Measurements from ENCODE around the gene QRICH2.
"Not testable (repeated sequence)": the region's sequence is repeated elsewhere in the genome, so short reads cannot be mapped to it uniquely, and the experiment has no call there.

QRICH2 gene

DNA sequence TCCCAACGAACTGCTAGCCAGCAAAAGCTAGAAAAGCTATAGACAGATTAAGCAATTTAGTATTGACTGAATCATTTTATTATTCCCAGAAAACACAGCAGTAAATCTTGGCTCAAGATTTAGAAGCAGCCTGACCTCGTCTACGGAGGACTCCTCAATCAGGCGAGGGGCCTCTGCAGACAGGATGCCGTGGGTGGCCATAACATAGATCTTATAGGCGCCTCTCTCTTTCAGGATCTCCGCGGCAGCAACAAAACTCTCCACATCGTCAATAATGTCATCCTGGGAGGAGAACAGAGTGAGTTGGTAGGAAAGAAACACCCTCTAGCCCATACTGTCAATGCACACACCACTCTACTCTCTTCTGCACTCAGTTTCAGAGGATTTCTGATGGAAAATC, 4.7 kb upstream of the QRICH2 start:
- H3K27ac Mint-ChIP-seq (ENCODE audit: low read depth) = no peak overlapping the region
- no peaks in the 10 kb centered on the region for H3K9me3 Mint-ChIP-seq
- ATAC-seq (replicated peaks; ENCODE audit: extremely low read depth, poor library complexity, severe bottlenecking) (no peak), DNase-seq (ENCODE audit: low spot score in 2 of 2) (no peak)
- peaks cover 25% of the 10 kb centered on the region for H3K36me3 Mint-ChIP-seq (ENCODE audit: insufficient read depth)
- H3K27me3 Mint-ChIP-seq = no peaks in the 10 kb centered on the region
- no peaks in the 10 kb centered on the region for H3K4me1 Mint-ChIP-seq
- no peak overlapping the region for H3K4me3 Mint-ChIP-seq

DNA sequence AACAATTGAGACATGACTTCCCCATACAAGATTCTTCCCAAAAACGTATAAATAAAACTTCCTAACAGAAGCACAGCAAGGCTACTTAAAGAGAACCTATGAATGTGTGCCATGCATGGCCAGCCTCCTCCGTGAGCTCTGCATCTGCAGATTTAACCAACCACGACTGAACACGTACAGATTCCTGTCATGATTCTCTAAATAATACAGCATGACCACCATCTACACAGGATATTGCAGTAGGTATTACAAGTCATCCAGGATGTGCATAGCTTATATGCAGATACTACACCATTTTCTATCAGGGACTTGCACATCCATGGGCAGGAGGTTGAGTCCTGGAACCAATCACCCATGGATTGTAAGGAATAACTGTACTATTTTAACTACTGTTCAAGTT, 1.4 kb upstream of the QRICH2 start:
- ATAC-seq (replicated peaks; ENCODE audit: extremely low read depth, poor library complexity, severe bottlenecking) (no peak), DNase-seq (ENCODE audit: low spot score in 2 of 2) (no peak)
- no peaks in the 10 kb centered on the region for H3K9me3 Mint-ChIP-seq
- no peak overlapping the region for H3K4me3 Mint-ChIP-seq
- no peaks in the 10 kb centered on the region for H3K4me1 Mint-ChIP-seq
- H3K27me3 Mint-ChIP-seq = no peaks in the 10 kb centered on the region
- no peak overlapping the region for H3K27ac Mint-ChIP-seq (ENCODE audit: low read depth)
- peaks cover 15% of the 10 kb centered on the region for H3K36me3 Mint-ChIP-seq (ENCODE audit: insufficient read depth)

DNA sequence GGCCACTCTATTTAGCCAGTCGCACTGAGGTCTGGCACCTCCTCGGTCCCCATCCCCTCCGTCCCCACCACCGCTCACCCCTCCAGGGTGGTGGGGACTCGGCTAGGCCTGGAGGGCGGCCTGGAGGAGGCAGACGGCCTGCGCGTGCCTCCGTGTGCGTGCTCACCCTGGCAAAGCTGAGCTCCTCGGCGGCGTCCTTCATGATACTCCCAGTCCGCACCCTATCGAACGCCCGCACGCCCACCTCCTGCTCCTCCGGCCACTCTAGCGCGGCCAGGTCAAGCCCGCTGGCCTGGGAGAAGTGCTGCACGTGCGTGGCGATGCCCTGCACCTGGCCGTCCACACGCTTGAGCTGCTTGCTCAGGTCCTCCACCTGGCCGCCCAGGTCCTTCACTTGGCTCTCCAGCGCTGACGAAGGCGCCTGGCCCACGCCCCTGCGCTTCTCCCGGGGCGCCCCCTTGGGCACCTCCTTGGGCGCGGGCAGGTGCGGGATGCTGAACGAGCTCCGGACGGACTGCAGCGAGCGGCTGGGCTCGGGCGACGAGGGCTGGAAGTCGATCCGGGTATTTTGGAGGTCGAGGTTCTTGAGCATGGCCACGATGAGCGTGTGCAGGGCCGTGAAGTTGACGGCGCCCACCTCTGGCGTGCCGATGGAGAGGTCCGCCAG, 644 bp downstream of the QRICH2 start:
- Mint-ChIP-seq H3K4me3 (no peak overlapping the region), H3K9me3 (no peaks in the 10 kb centered on the region), H3K27me3 (no peaks in the 10 kb centered on the region), H3K36me3 (ENCODE audit: insufficient read depth) (peaks cover 9% of the 10 kb centered on the region), H3K27ac (ENCODE audit: low read depth) (no peak overlapping the region), H3K4me1 (no peaks in the 10 kb centered on the region)
- ATAC-seq (replicated peaks; ENCODE audit: extremely low read depth, poor library complexity, severe bottlenecking) (no peak), DNase-seq (ENCODE audit: low spot score in 2 of 2) (no peak)

DNA sequence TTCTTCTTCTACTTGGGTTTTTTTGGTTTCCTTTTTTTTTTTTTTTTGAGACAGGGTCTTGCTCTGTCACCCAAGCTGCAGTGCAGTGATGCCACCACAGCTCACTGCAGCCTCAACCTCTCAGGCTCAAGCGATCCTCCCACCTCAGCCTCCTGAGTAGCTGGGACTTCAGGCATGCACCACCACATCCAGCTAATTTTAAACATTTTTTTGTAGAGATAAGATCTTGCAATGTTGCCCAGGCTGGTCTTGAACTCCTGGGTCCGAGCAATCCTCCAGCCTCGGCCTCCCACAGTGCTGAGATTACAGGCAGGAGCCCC, 3.0 kb downstream of the QRICH2 start:
- DNase-seq (ENCODE audit: low spot score in 2 of 2); H3K9me3 Mint-ChIP-seq; H3K4me3 Mint-ChIP-seq; H3K27me3 Mint-ChIP-seq; H3K36me3 Mint-ChIP-seq (ENCODE audit: insufficient read depth); ATAC-seq (replicated peaks; ENCODE audit: extremely low read depth, poor library complexity, severe bottlenecking); H3K27ac Mint-ChIP-seq (ENCODE audit: low read depth); H3K4me1 Mint-ChIP-seq: not testable (repeated sequence)

DNA sequence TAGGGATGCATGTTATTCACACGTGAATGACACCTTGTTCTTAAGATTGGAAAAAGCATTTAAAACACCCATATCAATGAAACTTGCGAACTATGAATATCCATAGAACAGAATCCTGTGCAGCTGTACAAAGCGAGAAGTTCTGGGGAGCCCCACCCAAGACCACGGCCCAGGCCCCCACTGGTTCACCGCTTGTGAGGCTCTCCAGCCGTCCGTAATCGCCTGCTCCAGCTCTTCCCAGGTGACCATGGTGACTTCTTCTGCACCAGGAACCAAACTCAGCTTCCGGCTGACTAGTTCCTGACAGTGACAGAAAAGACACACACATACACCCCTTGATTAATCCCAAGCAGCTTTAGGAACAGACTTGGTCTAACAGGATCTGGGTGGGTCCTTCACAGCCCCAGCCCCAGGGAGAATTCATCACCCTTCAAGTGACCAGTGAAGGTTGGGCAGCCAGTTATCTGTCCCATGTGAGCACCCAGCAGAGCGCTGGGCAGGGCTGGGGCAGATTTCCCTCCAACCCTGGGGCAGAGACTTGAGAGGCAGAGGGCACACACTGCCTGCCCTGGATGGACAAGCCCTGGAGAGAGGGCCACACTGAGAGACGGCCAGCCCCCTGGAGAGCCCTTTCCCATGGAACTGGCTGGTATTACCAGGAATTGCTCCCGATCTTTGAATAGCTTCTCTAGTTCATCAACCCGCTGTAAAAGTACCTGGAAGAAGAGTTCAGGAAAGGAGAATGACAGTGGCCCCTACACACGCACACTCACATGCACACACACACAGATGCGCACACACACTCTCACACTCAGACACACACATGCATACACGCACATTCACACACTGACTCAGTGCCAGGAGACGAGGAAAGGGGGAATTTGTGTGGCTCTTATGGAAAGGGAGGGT, 3.6 kb downstream of the QRICH2 start:
- Mint-ChIP-seq H3K4me3 (no peak overlapping the region), H3K27ac (ENCODE audit: low read depth) (no peak overlapping the region)
- no peak for ATAC-seq (replicated peaks; ENCODE audit: extremely low read depth, poor library complexity, severe bottlenecking)

DNA sequence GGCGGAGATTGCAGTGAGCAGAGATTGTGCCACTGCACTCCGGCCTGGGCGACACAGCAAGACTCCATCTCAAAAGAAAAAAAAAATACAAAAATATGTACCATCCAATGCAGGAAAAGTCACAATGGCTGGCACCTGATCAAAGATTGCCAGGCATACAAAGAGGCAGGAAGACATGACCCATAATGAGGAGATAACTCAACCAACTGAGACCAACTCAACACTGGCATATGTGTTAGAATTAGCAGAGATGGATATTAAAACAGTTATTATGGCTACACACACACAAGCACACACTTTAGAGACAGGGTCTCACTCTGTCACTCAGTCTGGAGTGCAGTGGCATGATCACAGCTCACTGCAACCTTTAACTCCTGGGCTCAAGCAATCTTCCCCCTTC, 10.6 kb downstream of the QRICH2 start:
- H3K36me3 Mint-ChIP-seq (ENCODE audit: insufficient read depth) = no peaks in the 10 kb centered on the region
- no peak overlapping the region for H3K27ac Mint-ChIP-seq (ENCODE audit: low read depth)
- no peaks in the 10 kb centered on the region for H3K9me3 Mint-ChIP-seq
- H3K4me1 Mint-ChIP-seq = no peaks in the 10 kb centered on the region
- DNase-seq (ENCODE audit: low spot score in 2 of 2) (no peak), ATAC-seq (replicated peaks; ENCODE audit: extremely low read depth, poor library complexity, severe bottlenecking) (no peak)
- no peaks in the 10 kb centered on the region for H3K27me3 Mint-ChIP-seq
- H3K4me3 Mint-ChIP-seq = no peak overlapping the region

More for the DNA sequence above, 3.6 kb downstream of the QRICH2 start:
- Mint-ChIP-seq H3K9me3 (no peaks in the 10 kb centered on the region), H3K36me3 (ENCODE audit: insufficient read depth) (peaks cover 1% of the 10 kb centered on the region), H3K4me1 (no peaks in the 10 kb centered on the region), H3K27me3 (no peaks in the 10 kb centered on the region)
- DNase-seq (ENCODE audit: low spot score in 2 of 2) = no peak

DNA sequence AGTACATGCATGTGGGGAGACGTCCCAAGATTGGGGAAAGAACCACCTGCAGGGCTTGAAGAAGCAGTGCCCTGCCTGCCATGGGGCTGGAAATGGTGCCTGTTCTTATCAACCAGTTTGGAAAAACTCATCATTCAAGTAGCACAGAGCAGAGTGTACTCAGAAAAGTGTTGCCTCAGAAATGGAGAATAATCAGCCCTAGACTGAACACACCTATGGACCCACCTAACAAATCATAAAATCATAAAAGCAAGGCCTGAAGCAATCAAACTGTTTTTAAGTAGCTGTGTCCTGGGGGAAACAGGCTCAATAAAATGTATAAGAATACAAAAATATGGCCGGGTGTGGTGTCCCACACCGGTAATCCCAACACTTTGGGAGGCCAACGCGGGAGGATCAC, 11.2 kb downstream of the QRICH2 start:
- Mint-ChIP-seq H3K36me3 (ENCODE audit: insufficient read depth) (no peaks in the 10 kb centered on the region), H3K4me1 (no peaks in the 10 kb centered on the region), H3K4me3 (no peak overlapping the region), H3K27me3 (no peaks in the 10 kb centered on the region), H3K27ac (ENCODE audit: low read depth) (no peak overlapping the region), H3K9me3 (no peaks in the 10 kb centered on the region)
- no peak for DNase-seq (ENCODE audit: low spot score in 2 of 2)
- ATAC-seq (replicated peaks; ENCODE audit: extremely low read depth, poor library complexity, severe bottlenecking) = no peak

DNA sequence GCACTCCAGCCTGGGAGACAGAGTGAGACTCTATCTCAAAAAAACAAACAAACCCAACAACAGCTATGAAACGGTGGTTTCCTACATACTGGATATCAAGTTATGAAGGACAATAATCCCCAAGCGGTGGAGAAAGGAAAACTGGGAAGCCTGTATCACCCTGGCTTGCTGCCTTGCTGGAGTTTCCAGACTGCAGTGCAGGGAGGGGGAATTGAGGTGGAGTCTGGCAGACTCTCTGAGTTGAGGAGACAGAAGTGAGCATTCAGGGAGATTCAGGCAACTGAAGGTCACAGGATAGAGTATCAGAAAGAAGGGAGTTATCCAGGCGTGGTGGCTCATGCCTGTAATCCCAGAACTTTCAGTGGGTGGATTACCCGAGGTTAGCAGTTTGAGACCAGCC, 11.9 kb downstream of the QRICH2 start:
- no peaks in the 10 kb centered on the region for H3K9me3 Mint-ChIP-seq
- H3K27me3 Mint-ChIP-seq = no peaks in the 10 kb centered on the region
- no peaks in the 10 kb centered on the region for H3K4me1 Mint-ChIP-seq
- no peak overlapping the region for H3K27ac Mint-ChIP-seq (ENCODE audit: low read depth)
- H3K36me3 Mint-ChIP-seq (ENCODE audit: insufficient read depth) = peaks cover 1% of the 10 kb centered on the region
- H3K4me3 Mint-ChIP-seq = no peak overlapping the region
- no peak for DNase-seq (ENCODE audit: low spot score in 2 of 2)
- ATAC-seq (replicated peaks; ENCODE audit: extremely low read depth, poor library complexity, severe bottlenecking) = no peak

DNA sequence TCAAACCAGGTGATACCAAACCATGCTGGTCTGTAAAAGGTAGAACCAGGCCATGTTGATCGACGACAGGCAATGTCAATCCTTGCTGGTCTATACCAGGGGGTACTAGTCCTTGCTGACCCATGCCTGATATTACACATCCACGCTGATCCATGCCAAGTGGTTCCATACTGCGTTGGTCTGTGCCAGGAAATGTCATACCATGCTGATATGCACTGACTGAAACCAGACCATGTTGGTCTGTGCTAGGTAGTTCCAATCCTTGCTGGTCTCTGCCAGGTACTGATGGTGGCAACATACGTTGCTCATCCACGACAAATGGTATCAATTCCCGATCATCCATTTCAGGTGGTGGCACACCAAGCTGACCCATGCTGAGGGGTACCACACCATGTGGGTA, 15.0 kb downstream of the QRICH2 start:
- H3K4me1 Mint-ChIP-seq = no peaks in the 10 kb centered on the region

DNA sequence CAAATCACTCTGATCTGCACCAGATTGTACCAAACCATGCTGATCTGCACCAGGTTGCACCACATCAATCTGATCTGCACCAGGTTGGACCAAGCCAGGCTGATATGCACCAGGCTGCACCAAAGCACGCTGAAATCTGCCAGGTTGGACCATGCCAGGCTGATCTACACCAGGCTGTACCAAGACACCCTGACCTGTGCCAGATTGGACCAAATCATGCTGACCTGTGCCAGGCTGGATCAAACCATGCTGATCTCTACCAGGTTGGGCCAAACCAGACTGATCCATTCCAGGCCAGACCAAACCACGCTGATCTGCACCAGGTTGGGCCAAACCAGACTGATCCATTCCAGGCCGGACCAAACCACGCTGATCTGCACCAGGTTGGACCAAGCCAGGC, 15.5 kb downstream of the QRICH2 start:
- Mint-ChIP-seq H3K9me3 (no peaks in the 10 kb centered on the region), H3K4me1 (no peaks in the 10 kb centered on the region), H3K36me3 (ENCODE audit: insufficient read depth) (peaks cover 1% of the 10 kb centered on the region), H3K4me3 (no peak overlapping the region), H3K27me3 (no peaks in the 10 kb centered on the region), H3K27ac (ENCODE audit: low read depth) (no peak overlapping the region)
- ATAC-seq (replicated peaks; ENCODE audit: extremely low read depth, poor library complexity, severe bottlenecking) (no peak), DNase-seq (ENCODE audit: low spot score in 2 of 2) (no peak)

More for the DNA sequence above, 15.0 kb downstream of the QRICH2 start:
- H3K27me3 Mint-ChIP-seq = no peaks in the 10 kb centered on the region
- DNase-seq (ENCODE audit: low spot score in 2 of 2) (no peak), ATAC-seq (replicated peaks; ENCODE audit: extremely low read depth, poor library complexity, severe bottlenecking) (no peak)
- no peaks in the 10 kb centered on the region for H3K9me3 Mint-ChIP-seq
- no peak overlapping the region for H3K4me3 Mint-ChIP-seq
- peaks cover 1% of the 10 kb centered on the region for H3K36me3 Mint-ChIP-seq (ENCODE audit: insufficient read depth)
- no peak overlapping the region for H3K27ac Mint-ChIP-seq (ENCODE audit: low read depth)

DNA sequence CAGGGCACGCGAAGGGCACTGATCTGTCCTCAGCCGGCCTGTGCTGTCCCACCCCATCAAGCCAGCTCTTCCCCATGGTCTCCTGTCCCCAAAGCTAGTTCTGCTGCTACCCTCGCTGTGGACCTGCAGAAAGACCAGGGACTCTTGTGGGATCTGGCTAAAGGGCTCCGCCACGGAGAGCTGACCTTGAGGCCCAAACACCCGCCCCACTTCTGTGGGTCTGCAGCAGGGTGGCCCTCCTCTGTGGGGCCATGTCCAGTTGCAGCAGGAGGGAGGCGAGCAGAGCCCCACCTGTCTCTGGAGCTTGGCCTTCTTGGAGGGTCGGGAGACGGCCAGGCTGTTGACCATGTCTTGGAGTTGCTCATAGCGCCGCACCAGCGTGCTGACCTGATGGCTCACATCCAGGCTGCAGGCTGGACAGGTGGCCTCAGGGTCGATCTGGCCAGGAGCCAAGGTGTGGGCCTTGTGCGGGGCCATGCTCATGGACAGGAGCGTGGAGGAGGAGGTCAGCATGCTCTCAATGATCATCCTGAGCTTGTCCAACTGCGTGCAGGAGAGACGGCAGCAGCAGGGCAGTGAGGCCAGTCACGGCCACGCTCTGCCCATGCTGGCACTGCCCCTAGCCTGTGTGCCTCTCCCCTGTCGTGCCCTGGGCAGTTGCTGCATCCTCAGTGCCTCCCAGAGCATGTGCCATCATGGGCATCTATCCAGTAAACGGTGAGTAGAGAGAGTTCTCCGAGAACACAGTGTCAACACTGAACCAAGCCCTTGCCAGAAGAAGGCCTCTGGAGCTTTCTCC, 26.3 kb downstream of the QRICH2 start:
- peaks cover 7% of the 10 kb centered on the region for H3K36me3 Mint-ChIP-seq (ENCODE audit: insufficient read depth)
- H3K4me3 Mint-ChIP-seq = no peak overlapping the region
- no peaks in the 10 kb centered on the region for H3K27me3 Mint-ChIP-seq
- H3K27ac Mint-ChIP-seq (ENCODE audit: low read depth) = no peak overlapping the region
- DNase-seq (ENCODE audit: low spot score in 2 of 2) (no peak), ATAC-seq (replicated peaks; ENCODE audit: extremely low read depth, poor library complexity, severe bottlenecking) (no peak)
- H3K4me1 Mint-ChIP-seq = no peaks in the 10 kb centered on the region
- no peaks in the 10 kb centered on the region for H3K9me3 Mint-ChIP-seq

DNA sequence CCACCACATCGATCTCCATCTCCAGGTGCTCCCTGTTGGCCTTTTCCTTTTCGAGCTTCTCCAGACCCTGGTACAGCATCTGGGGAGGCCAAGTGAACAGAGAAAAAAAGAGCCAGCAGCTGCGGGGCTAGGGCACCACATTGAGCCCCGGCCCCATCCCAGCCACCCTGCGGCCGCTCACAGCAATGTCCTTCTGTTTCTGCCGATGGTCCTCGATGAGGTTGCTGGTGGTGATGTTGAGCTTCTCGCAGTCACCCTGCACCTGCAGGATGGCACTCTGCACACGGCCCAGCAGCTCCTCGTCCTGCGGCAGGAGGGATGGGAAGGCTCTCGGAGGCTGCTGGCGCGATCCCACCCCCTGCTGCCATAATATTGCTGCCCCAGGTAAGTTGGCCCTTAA, 27.4 kb downstream of the QRICH2 start:
- DNase-seq (ENCODE audit: low spot score in 2 of 2) = no peak
- Mint-ChIP-seq H3K4me1 (no peaks in the 10 kb centered on the region), H3K27me3 (no peaks in the 10 kb centered on the region), H3K4me3 (no peak overlapping the region), H3K36me3 (ENCODE audit: insufficient read depth) (peaks cover 10% of the 10 kb centered on the region), H3K27ac (ENCODE audit: low read depth) (no peak overlapping the region), H3K9me3 (no peaks in the 10 kb centered on the region)
- ATAC-seq (replicated peaks; ENCODE audit: extremely low read depth, poor library complexity, severe bottlenecking) = no peak

Data from central memory CD8-positive, alpha-beta T cell (primary cell).